Measurements from ENCODE around the gene KDM2A.

DNA sequence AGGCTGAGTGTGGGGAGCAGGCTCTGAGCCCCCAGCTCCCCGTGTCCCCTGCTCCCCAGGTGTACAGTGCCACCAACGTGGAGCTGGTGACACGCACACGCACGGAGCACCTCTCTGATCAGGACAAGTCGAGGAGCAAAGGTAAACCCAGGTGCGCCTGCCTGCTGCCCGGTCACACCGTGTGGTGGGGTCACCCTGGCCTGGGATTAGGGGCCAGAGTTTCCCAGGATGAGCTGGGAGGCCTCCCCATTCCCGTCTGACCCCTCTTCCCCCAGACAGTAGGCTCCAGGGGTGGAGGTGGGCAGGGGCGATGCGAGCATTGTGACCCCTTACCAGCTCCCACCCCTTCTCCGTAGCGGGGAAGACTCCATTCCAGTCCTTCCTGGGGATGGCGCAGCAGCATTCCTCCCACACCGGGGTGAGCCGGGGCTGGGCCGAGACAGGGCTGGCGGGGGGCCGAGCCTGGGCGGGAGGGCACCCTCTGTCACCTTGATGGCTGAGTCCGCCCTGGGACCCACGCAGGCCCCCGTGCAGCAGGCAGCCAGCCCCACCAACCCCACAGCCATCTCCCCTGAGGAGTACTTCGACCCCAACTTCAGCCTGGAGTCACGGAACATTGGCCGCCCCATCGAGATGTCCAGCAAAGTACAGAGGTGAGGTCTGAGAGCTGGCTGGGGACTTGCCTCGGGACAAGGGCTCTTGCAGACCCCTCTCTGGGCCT, 180.6 kb downstream of the KDM2A start:
- TF ChIP-seq POLR2A (IDR thresholded peaks at IDR 0.05) (no peak), EP300 (IDR thresholded peaks at IDR 0.05) (no peak), POLR2AphosphoS5 (IDR thresholded peaks at IDR 0.05) (no peak)
- TF ChIP-seq, protein P1, sequence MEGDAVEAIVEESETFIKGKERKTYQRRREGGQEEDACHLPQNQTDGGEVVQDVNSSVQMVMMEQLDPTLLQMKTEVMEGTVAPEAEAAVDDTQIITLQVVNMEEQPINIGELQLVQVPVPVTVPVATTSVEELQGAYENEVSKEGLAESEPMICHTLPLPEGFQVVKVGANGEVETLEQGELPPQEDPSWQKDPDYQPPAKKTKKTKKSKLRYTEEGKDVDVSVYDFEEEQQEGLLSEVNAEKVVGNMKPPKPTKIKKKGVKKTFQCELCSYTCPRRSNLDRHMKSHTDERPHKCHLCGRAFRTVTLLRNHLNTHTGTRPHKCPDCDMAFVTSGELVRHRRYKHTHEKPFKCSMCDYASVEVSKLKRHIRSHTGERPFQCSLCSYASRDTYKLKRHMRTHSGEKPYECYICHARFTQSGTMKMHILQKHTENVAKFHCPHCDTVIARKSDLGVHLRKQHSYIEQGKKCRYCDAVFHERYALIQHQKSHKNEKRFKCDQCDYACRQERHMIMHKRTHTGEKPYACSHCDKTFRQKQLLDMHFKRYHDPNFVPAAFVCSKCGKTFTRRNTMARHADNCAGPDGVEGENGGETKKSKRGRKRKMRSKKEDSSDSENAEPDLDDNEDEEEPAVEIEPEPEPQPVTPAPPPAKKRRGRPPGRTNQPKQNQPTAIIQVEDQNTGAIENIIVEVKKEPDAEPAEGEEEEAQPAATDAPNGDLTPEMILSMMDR (IDR thresholded peaks at IDR 0.05): no peak
